ENCODE results near the gene KIAA0930.

The KIAA0930 gene

DNA sequence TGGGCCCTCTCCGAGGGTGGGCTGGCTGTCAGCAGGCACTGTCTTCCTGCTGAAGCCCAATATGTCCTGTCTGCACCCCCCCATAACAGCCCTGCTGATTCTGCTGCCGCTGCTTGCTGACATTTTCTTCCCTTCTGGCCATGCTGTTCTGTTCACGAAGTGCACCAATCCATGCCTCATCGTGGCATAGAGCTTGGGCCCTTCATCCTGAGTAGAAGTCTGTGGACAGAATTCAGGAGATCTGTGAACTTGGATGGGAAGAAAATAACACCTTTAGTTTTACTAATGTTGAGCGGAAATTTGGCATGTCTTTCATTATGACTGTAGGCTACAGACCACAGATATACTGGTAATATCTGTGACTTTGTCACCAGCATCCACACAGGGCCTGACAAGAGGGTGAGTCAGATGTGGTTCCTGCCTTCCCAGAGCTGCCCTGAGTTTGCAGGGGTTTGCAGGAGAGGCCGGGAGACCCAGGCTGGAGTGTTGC, 14.1 kb upstream of the KIAA0930 start:
- Mint-ChIP-seq H3K4me3 (no peak overlapping the region), H3K9me3 (no peaks in the 10 kb centered on the region)
- DNase-seq (ENCODE audit: low spot score in 2 of 2): no peak

GRCh38 chr22:45254388-45254787, 13.7 kb upstream of the KIAA0930 start:
- Mint-ChIP-seq H3K4me3 (no peak overlapping the region), H3K4me1 (peaks cover 11% of the 10 kb centered on the region), H3K9me3 (no peaks in the 10 kb centered on the region), H3K27me3 (peaks cover 1% of the 10 kb centered on the region), H3K27ac (no peak overlapping the region), H3K36me3 (peaks cover 2% of the 10 kb centered on the region)
- DNase-seq (ENCODE audit: low spot score in 2 of 2): no peak
- no peak for ATAC-seq (ENCODE audit: low read depth)

More for the DNA sequence above, 14.1 kb upstream of the KIAA0930 start:
- peaks cover 14% of the 10 kb centered on the region for H3K4me1 Mint-ChIP-seq
- H3K27ac Mint-ChIP-seq: no peak overlapping the region
- ATAC-seq (ENCODE audit: low read depth): no peak
- H3K27me3 Mint-ChIP-seq: peaks cover 4% of the 10 kb centered on the region
- peaks cover 2% of the 10 kb centered on the region for H3K36me3 Mint-ChIP-seq

- Mint-ChIP-seq H3K9me3 (no peaks in the 10 kb centered on the region), H3K36me3 (peaks cover 2% of the 10 kb centered on the region), H3K27ac (no peak overlapping the region), H3K4me1 (peaks cover 15% of the 10 kb centered on the region), H3K27me3 (peaks cover 1% of the 10 kb centered on the region), H3K4me3 (no peak overlapping the region)
- no peak for DNase-seq (ENCODE audit: low spot score in 2 of 2)
- ATAC-seq (ENCODE audit: low read depth): no peak
These were observed 12.4 kb upstream of the KIAA0930 start for GRCh38 chr22:45253039-45253641.

GRCh38 chr22:45251825-45252224, 11.1 kb upstream of the KIAA0930 start:
- H3K27me3 Mint-ChIP-seq: peaks cover 1% of the 10 kb centered on the region
- DNase-seq (ENCODE audit: low spot score in 2 of 2) (no peak), ATAC-seq (ENCODE audit: low read depth) (no peak)
- no peaks in the 10 kb centered on the region for H3K9me3 Mint-ChIP-seq
- peaks cover 18% of the 10 kb centered on the region for H3K4me1 Mint-ChIP-seq
- peaks cover 2% of the 10 kb centered on the region for H3K36me3 Mint-ChIP-seq
- no peak overlapping the region for H3K27ac Mint-ChIP-seq
- no peak overlapping the region for H3K4me3 Mint-ChIP-seq

- peaks cover 19% of the 10 kb centered on the region for H3K4me1 Mint-ChIP-seq
- no peaks in the 10 kb centered on the region for H3K36me3 Mint-ChIP-seq
- peak; percentile 81 for ATAC-seq (ENCODE audit: low read depth)
- H3K27ac Mint-ChIP-seq: peak overlapping the region; percentile 47
- DNase-seq (ENCODE audit: low spot score in 2 of 2): no peak
- peak overlapping the region; percentile 55 for H3K4me3 Mint-ChIP-seq
- peaks cover 1% of the 10 kb centered on the region for H3K27me3 Mint-ChIP-seq
- no peaks in the 10 kb centered on the region for H3K9me3 Mint-ChIP-seq
These were observed 8.3 kb upstream of the KIAA0930 start for GRCh38 chr22:45248832-45249561.

- Mint-ChIP-seq H3K27me3 (peaks cover 1% of the 10 kb centered on the region), H3K27ac (peak overlapping the region; percentile 85), H3K36me3 (no peaks in the 10 kb centered on the region), H3K4me1 (peaks cover 23% of the 10 kb centered on the region), H3K9me3 (no peaks in the 10 kb centered on the region), H3K4me3 (peak overlapping the region; percentile 51)
- DNase-seq (ENCODE audit: low spot score in 2 of 2) (no peak), ATAC-seq (ENCODE audit: low read depth) (peak; percentile 42)
These were observed 5.6 kb upstream of the KIAA0930 start for GRCh38 chr22:45246060-45246985.

GRCh38 chr22:45244916-45245315, 4.2 kb upstream of the KIAA0930 start:
- no peaks in the 10 kb centered on the region for H3K27me3 Mint-ChIP-seq
- peaks cover 28% of the 10 kb centered on the region for H3K4me1 Mint-ChIP-seq
- peak overlapping the region; percentile 14 for H3K27ac Mint-ChIP-seq
- H3K36me3 Mint-ChIP-seq: no peaks in the 10 kb centered on the region
- H3K4me3 Mint-ChIP-seq: no peak overlapping the region
- DNase-seq (ENCODE audit: low spot score in 2 of 2) (no peak), ATAC-seq (ENCODE audit: low read depth) (no peak)
- no peaks in the 10 kb centered on the region for H3K9me3 Mint-ChIP-seq

GRCh38 chr22:45242778-45243191, 2.1 kb upstream of the KIAA0930 start:
- ATAC-seq (ENCODE audit: low read depth) (no peak), DNase-seq (ENCODE audit: low spot score in 2 of 2) (no peak)
- Mint-ChIP-seq H3K9me3 (no peaks in the 10 kb centered on the region), H3K27me3 (no peaks in the 10 kb centered on the region), H3K4me1 (peaks cover 38% of the 10 kb centered on the region), H3K27ac (no peak overlapping the region), H3K36me3 (peaks cover 4% of the 10 kb centered on the region), H3K4me3 (no peak overlapping the region)

GRCh38 chr22:45240104-45240809, 437 bp downstream of the KIAA0930 start:
- Mint-ChIP-seq H3K27ac (no peak overlapping the region), H3K27me3 (no peaks in the 10 kb centered on the region), H3K4me1 (peaks cover 43% of the 10 kb centered on the region), H3K36me3 (peaks cover 4% of the 10 kb centered on the region), H3K4me3 (peak overlapping the region; percentile 86), H3K9me3 (no peaks in the 10 kb centered on the region)
- ATAC-seq (ENCODE audit: low read depth) (peak; percentile 48), DNase-seq (ENCODE audit: low spot score in 2 of 2) (peak in 1 of 2 donors; percentile 54)

GRCh38 chr22:45239681-45240051, 1.0 kb downstream of the KIAA0930 start:
- no peaks in the 10 kb centered on the region for H3K27me3 Mint-ChIP-seq
- peaks cover 46% of the 10 kb centered on the region for H3K4me1 Mint-ChIP-seq
- ATAC-seq (ENCODE audit: low read depth) (no peak), DNase-seq (ENCODE audit: low spot score in 2 of 2) (no peak)
- H3K9me3 Mint-ChIP-seq: no peaks in the 10 kb centered on the region
- peaks cover 4% of the 10 kb centered on the region for H3K36me3 Mint-ChIP-seq
- peak overlapping the region; percentile 86 for H3K4me3 Mint-ChIP-seq
- no peak overlapping the region for H3K27ac Mint-ChIP-seq

- no peak for DNase-seq (ENCODE audit: low spot score in 2 of 2)
- H3K27me3 Mint-ChIP-seq: no peaks in the 10 kb centered on the region
- H3K4me1 Mint-ChIP-seq: peaks cover 49% of the 10 kb centered on the region
- no peak for ATAC-seq (ENCODE audit: low read depth)
- no peaks in the 10 kb centered on the region for H3K9me3 Mint-ChIP-seq
- H3K4me3 Mint-ChIP-seq: peak overlapping the region; percentile 86
- H3K36me3 Mint-ChIP-seq: peaks cover 4% of the 10 kb centered on the region
- no peak overlapping the region for H3K27ac Mint-ChIP-seq
These were observed 1.6 kb downstream of the KIAA0930 start for GRCh38 chr22:45238957-45239680.

DNA sequence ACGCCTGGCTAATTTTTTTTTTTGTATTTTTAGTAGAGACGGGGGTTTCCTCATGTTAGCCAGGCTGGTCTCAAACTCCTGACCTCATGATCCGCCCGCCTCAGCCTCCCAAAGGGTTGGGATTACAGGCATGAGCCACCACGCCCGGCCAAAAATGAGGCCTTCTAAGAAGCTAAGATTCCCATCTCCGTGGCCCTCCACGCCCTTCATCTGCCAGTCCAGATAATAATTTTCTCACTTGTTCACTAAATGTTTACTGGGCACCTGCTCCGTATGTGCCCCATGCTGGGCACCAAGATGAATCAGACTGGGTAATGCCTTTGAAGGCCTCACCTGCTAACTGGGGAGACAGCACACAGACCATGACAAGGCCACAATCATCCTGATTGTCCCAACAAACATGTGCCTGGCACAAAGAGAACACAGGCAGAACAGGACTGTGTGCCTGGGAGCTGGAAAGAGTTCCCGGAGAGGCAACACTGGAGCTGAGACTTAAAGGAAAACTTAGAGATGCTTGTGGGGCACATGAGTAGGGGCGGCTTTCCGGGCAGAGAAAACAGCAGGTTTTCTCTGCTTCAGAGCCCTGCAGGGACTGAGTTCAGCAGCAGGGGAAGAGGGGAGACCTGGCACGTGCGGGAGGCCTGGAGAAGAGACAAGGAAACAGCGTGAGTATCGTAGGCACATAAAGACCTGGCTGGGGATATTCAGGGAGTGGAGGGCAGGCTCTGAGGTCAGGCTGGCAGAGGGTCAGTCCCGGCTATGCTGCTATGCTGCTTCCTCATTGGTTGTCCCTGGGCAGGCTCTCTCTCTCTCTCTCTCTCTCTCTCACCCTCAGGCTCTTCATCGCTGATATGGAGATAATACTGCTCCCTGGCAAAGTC, 2.4 kb downstream of the KIAA0930 start:
- Mint-ChIP-seq H3K4me1 (peaks cover 52% of the 10 kb centered on the region), H3K9me3 (no peaks in the 10 kb centered on the region), H3K27ac (no peak overlapping the region), H3K4me3 (peak overlapping the region; percentile 50), H3K27me3 (no peaks in the 10 kb centered on the region), H3K36me3 (peaks cover 4% of the 10 kb centered on the region)
- ATAC-seq (ENCODE audit: low read depth) (no peak), DNase-seq (ENCODE audit: low spot score in 2 of 2) (no peak)
